PC-9 (cell line): ENCODE measurements around the gene HAPLN2. TPM values are rescaled to one million over a fixed set of nuclear protein-coding genes. Genes with fewer than 3 reads are reported as not detected.

Experiments
- BruUV-seq: library from RNA; stranded (reverse); fragments of 400-500 nt; replicated peaks from 2 replicates; lab custom pipeline; 2021; lab: Mats Ljungman, UMichigan
- CTCF ChIA-PET: fragments of 300-600 bp; sonication (Branson Sonifier 250); formaldehyde crosslinking; loops from one replicate; lab custom pipeline; 2022; ENCODE audit warnings: antibody characterized with exemption; lab: Charles Lee
- POLR2A ChIA-PET: fragments of 300-600 bp; sonication (Branson Sonifier 250); formaldehyde crosslinking; loops from one replicate; lab custom pipeline; 2022; ENCODE audit warnings: antibody characterized with exemption; ENCODE audit not compliant: unreplicated experiment; lab: Charles Lee
- DNase-seq, 2 experiments: peaks; one replicate each; pipeline versions ENCODE4 v3.0.0 to v3.0.0-alpha.2; 2015 to 2022; ENCODE audit warnings: mixed read lengths in 1 of 2
- H2AFZ ChIP-seq: fragments of 200-600 bp; sonication (generic); 2 replicates; pipeline ENCODE4 v1.8.1; 2017; ENCODE audit warnings: antibody characterized with exemption
- H3F3A ChIP-seq: fragments of 200-600 bp; sonication (generic); 2 replicates; pipeline ENCODE4 v1.8.1; 2017; ENCODE audit warnings: antibody characterized with exemption, mild to moderate bottlenecking, low read depth; ENCODE audit not compliant: insufficient read depth
- H3K27ac ChIP-seq: fragments of 200-600 bp; sonication (generic); 2 replicates; pipeline ENCODE4 v1.6.1; 2016; ENCODE audit warnings: mixed run types
- H3K27me3 ChIP-seq: fragments of 200-600 bp; sonication (generic); 2 replicates; pipeline ENCODE4 v1.6.1; 2016; ENCODE audit warnings: low read depth, mixed run types; ENCODE audit not compliant: insufficient read depth
- H3K36me3 ChIP-seq: fragments of 200-600 bp; sonication (generic); 2 replicates; pipeline ENCODE4 v1.6.1; 2016; ENCODE audit warnings: low read depth, mixed run types
- H3K4me1 ChIP-seq: fragments of 200-600 bp; sonication (generic); replicated peaks from 2 replicates; pipeline ENCODE4 v1.6.1; 2016; ENCODE audit warnings: mixed run types; ENCODE audit not compliant: insufficient read depth
- H3K4me2 ChIP-seq: fragments of 200-600 bp; sonication (generic); 2 replicates; pipeline ENCODE4 v1.6.1; 2017; ENCODE audit warnings: mixed run types
- H3K4me3 ChIP-seq: fragments of 200-600 bp; sonication (generic); 2 replicates; pipeline ENCODE4 v1.6.1; 2016; ENCODE audit warnings: mixed run types
- H3K79me2 ChIP-seq: fragments of 200-600 bp; sonication (generic); 2 replicates; pipeline ENCODE4 v1.6.1; 2017; ENCODE audit warnings: low read depth, mixed run types
- H3K9me2 ChIP-seq: fragments of 200-600 bp; sonication (generic); 2 replicates; pipeline ENCODE4 v1.8.1; 2017; ENCODE audit warnings: mild to moderate bottlenecking; ENCODE audit not compliant: insufficient read depth
- H3K9me3 ChIP-seq: fragments of 200-600 bp; sonication (generic); 2 replicates; pipeline ENCODE4 v1.8.1; 2016; ENCODE audit warnings: low read depth; ENCODE audit not compliant: insufficient read depth
- H4K20me1 ChIP-seq: fragments of 200-600 bp; sonication (generic); 2 replicates; pipeline ENCODE4 v1.8.1; 2017; ENCODE audit not compliant: insufficient read depth
- CTCF ChIP-seq: fragments of 200-600 bp; sonication (generic); conservative IDR thresholded peaks from 2 replicates; pipeline ENCODE4 v1.6.1; 2017; ENCODE audit warnings: mixed run types, antibody characterized with exemption, mild to moderate bottlenecking, moderate library complexity
- EZH2 ChIP-seq: fragments of 200-600 bp; sonication (generic); IDR thresholded peaks from 2 replicates; pipeline ENCODE4 v1.8.0; 2017; ENCODE audit warnings: antibody characterized with exemption, low read depth
- intact Hi-C: fragments of 100-400 bp; cut with micrococcal nuclease; formaldehyde crosslinking; loops from one replicate; pipeline ENCODE4 v1.10.0; 2022; ENCODE audit not compliant: unreplicated experiment
- total RNA-seq: library from RNA; stranded (reverse); gene quantifications from 2 replicates; pipeline ENCODE4 v1.2.3, GENCODE V29; 2021

HAPLN2 gene
- total RNA-seq, 1 experiment from 2014 or later = not detected

GRCh38 chr1:156571919-156572662 lies 47.1 kb upstream of the HAPLN2 start, which contains the start of gene IQGAP3:
IQGAP3 (minus strand) TSS chr1:156572565; CDS start chr1:156572529, 36 bp downstream.
- peaks cover 12% of the 10 kb centered on the region; the same call in 1 of the 2 replicates for H3F3A ChIP-seq
- no peaks in the 10 kb centered on the region for H4K20me1 ChIP-seq
- BruUV-seq = TSS peak; percentile 100
- H3K27me3 ChIP-seq = no peaks in the 10 kb centered on the region
- intact Hi-C loops = loop anchor here (1.0 to 5.0 kb wide), 3 partner anchors 70 to 116 kb away; partner anchors contain the start of gene MEF2D
- peak within 1 kb of the TSS; percentile 84 for H3K4me2 ChIP-seq
- H3K79me2 ChIP-seq = peaks cover 15% of the 10 kb centered on the region
- no peaks in the 10 kb centered on the region for H3K9me3 ChIP-seq
- H3K9me2 ChIP-seq = no peaks in the 10 kb centered on the region
- 0 out of 2 replicates have a peak, but pooled peaks cover 11% of the 10 kb centered on the region for H3K36me3 ChIP-seq
- peak within 1 kb of the TSS; percentile 76 for H3K27ac ChIP-seq
- ChIA-PET POLR2A (no interaction called here), CTCF (no interaction called here)
- H3K4me1 ChIP-seq = peaks cover 14% of the 10 kb centered on the region
- DNase-seq = peak; percentile 79 to 85
- TF ChIP-seq EZH2 = no peak
- TF ChIP-seq CTCF = no peak
- peak within 1 kb of the TSS; percentile 56 for H2AFZ ChIP-seq
- peak within 1 kb of the TSS; percentile 77 for H3K4me3 ChIP-seq

- intact Hi-C loops = loop anchor here (1.0 to 5.0 kb wide), 2 partner anchors 70 to 101 kb away; partner anchors contain the start of gene MEF2D
- Histone ChIP-seq H3K27me3 (no peaks in the 10 kb centered on the region), H3K27ac (no peak overlapping the region), H3K9me3 (no peaks in the 10 kb centered on the region), H3K4me3 (peak overlapping the region; percentile 77; the same call in 1 of the 2 replicates), H3K4me1 (peaks cover 14% of the 10 kb centered on the region), H3K9me2 (no peaks in the 10 kb centered on the region), H2AFZ (peak overlapping the region; percentile 56; the same call in 1 of the 2 replicates), H4K20me1 (no peaks in the 10 kb centered on the region), H3K79me2 (peaks cover 15% of the 10 kb centered on the region), H3K36me3 (0 out of 2 replicates have a peak, but pooled peaks cover 8% of the 10 kb centered on the region), H3F3A (peaks cover 12% of the 10 kb centered on the region; the same call in 1 of the 2 replicates), H3K4me2 (peak overlapping the region; percentile 84)
- POLR2A ChIA-PET = no interaction called here
- BruUV-seq = no TSS peak
- no peak for DNase-seq
- TF ChIP-seq CTCF (no peak), EZH2 (no peak)
- CTCF ChIA-PET = no interaction called here
Measured at GRCh38 chr1:156572663-156573018, 46.6 kb upstream of the HAPLN2 start.

- intact Hi-C loops = loop anchor here (5.0 kb wide), 1 partner anchor 72 kb away; the partner anchor contains the start of gene MEF2D
- ChIA-PET POLR2A (no interaction called here), CTCF (no interaction called here)
- H3K4me2 ChIP-seq = no peak overlapping the region
- 0 out of 2 replicates have a peak, but pooled peaks cover under 1% of the 10 kb centered on the region for H3K36me3 ChIP-seq
- H3K27ac ChIP-seq = no peak overlapping the region
- H3K9me3 ChIP-seq = no peaks in the 10 kb centered on the region
- H4K20me1 ChIP-seq = no peaks in the 10 kb centered on the region
- no peaks in the 10 kb centered on the region for H3K27me3 ChIP-seq
- no peak for DNase-seq
- peaks cover 14% of the 10 kb centered on the region for H3K4me1 ChIP-seq
- H3K79me2 ChIP-seq = peaks cover 15% of the 10 kb centered on the region
- BruUV-seq = no TSS peak
- no peak overlapping the region for H3K4me3 ChIP-seq
- TF ChIP-seq EZH2 = no peak
- TF ChIP-seq CTCF = no peak
- H3F3A ChIP-seq = peaks cover 12% of the 10 kb centered on the region; the same call in 1 of the 2 replicates
- no peaks in the 10 kb centered on the region for H3K9me2 ChIP-seq
- H2AFZ ChIP-seq = no peak overlapping the region
Measured at GRCh38 chr1:156574039-156574633, 45.1 kb upstream of the HAPLN2 start.
